Hematopoietic multipotent progenitor cell (in vitro differentiated cells): ENCODE results near the gene RGL4. TPM values are rescaled to one million over a fixed set of nuclear protein-coding genes. Genes with fewer than 3 reads are reported as not detected.
"Not testable (repeated sequence)": the region's sequence is repeated elsewhere in the genome, so short reads cannot be mapped to it uniquely, and the experiment has no call there.

Experiments
- DNase-seq, 3 donors: peaks; one replicate each; pipeline ENCODE4 v3.0.0-alpha.2; 2011 to 2015; ENCODE audit warnings: low read depth in 2 of 3, low spot score in 2 of 3
- total RNA-seq: library from RNA; depleted of rRNA; stranded (reverse); fragments of >200 nt; gene quantifications from one replicate; pipeline ENCODE4 v1.2.3, GENCODE V29; 2012

Gene RGL4
- total RNA-seq, 1 donor, result 12.1 TPM

DNA sequence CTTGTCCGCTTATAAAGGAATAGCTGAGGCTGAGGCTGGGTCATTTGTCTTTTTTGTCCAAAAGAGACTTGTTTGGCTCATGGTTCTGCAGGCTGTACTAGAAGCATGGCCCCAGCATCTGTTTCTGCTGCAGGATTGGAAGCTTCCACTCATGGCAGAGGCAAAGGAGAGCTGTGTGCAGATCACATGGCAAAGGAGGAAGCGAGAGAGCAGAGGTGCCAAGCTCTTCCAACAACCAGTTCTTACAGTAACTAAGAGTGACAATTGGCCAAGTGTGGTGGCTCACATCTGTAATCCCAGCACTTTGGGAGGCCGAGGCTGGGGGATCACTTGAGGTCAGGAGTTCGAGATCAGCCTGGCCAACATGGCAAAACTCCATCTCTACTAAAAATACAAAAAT lies 37.3 kb downstream of the RGL4 start:
- DNase-seq, result not testable (repeated sequence)

DNA sequence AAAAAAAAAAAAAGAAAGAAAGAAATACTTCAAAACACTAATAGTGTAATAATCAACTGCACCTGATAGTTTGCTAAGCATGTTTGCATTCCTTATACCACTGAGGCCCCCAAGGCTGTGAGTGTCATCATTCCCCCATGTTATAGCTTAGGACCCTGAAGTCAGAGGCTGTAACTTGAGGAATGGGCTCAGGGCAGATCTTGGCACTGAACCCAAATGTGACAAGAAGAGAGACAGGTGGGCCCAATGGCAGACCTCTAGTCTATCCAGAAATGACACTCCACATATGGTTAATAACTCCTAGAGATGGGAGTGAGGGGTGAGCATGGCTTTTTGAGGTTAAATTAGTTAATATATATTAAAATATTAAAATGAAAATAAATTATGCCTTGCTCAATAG lies 46.9 kb downstream of the RGL4 start:
- DNase-seq, result no peak

DNA sequence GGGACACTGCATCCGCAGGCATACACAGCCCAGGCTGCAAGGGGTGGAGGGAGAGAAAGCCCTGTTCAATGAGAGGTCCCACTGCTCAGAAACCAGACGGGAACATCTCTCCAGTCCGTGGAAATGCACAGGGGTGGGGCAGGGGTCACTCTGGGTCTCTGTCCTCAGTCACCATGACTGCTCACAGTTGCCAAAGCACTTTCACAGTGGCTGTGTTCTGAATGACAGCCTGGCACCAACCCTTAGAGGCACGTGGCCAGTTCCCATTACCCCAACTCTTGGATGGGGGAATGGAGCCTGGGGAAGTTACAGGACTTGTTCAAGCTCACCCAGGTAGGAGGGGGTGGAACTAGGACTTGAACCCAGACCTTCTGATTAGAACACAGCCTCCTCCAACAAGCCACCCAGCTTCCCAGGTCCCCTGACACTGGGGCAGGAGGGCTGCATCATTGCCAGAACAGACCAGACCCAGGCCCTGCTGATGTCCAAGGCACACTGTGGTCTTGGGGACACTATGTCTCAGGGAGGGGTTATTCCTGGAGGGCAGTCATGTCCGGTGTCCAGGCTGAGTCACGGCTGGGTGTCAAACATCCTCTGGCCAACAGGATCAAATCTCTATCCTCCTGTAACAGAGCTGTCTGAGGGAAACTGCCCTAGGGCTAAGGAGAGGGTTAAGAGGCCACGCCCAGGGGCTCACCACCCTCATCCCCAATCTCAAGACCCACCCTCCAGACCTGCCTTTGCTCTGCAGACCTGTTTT lies 51.9 kb downstream of the RGL4 start:
- no peak for DNase-seq

DNA sequence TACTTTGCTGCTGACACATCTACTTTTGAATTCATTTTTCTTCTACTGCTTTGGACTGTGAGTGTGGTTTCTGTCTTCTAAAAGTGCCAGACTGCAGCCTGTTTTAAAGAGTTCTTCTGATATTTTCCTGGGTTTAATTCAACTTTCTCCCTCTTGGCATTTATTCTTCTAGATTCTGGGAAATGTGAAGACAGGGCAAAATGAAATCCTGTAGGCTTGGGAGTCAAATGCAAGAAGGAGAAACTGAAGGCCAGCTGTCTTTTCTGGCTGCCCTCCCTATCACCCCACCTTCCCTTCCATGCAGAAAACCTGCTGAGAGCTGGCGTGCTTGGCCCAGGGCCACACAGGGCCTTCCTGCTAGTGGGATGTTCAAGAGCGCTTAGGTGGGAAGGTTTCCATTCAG lies 52.5 kb downstream of the RGL4 start:
- no peak for DNase-seq

DNA sequence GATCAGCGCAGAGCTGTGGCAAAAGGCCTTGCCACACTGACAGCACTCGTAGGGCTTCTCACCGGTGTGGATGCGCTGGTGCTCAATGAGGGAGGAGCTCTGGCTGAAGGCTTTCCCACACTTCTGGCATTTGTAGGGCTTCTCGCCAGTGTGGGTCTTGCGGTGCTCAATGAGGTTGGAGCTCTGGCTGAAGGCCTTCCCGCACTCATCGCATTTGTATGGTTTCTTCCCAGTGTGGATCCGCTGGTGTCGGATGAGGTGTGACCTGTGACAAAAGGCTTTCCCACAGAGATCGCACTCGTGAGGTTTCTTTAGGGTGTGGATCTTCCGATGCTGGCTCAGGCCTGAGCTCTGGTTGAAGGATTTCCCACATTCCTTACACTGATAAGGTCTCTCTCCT lies 53.2 kb downstream of the RGL4 start:
- DNase-seq, result no peak

DNA sequence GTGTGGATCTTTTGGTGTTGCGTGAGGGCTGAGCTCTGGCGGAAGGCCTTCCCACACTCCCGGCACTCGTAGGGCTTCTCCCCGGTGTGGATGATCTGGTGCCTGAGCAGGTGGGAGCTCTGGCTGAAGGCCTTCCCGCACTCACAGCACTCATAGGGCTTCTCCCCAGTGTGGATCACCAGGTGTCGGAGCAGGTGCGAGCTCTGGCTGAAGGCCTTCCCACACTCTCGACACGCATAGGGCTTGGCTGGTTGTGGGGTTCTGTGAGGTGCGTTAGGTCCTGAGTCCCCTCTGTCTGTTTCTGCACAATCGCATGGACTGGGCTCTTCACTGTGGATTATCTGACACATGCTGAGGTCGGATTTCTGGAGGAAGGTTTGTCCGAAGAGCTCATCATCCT lies 53.7 kb downstream of the RGL4 start:
- DNase-seq, result no peak

DNA sequence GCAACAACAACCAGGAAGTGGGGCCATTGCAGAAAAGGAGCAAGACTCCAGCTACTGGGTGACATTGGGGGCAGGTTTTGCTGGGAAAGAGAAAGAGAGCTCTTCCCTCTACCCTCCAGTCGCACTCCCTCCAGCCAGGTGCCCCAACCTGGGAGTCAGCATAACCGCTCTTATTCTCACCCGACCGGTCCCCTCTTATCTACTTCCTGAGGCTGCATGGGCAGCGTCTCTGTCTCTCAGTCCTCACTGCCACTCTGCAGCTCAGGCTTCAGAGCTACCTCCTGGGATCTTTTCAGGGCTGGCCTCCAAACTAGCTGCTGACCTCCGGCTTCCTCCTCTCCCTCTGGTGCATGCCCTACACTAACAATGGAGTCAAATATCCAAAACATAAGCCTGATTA lies 55.0 kb downstream of the RGL4 start:
- no peak for DNase-seq

Other genes with a start within 250 kb of the RGL4 start
- gene IGLL1, start 110.7 kb upstream of the RGL4 start, total RNA-seq, result 203 TPM
- gene DRICH1, start 58.7 kb upstream of the RGL4 start, total RNA-seq, result 0.54 TPM
- gene ZNF70, start 60.1 kb downstream of the RGL4 start, total RNA-seq, result 9.7 TPM
- 2.2 TPM for gene VPREB3, start 63.4 kb downstream of the RGL4 start, total RNA-seq
- gene C22orf15, start 72.0 kb downstream of the RGL4 start, total RNA-seq, result 1.6 TPM
- 11.0 TPM for gene CHCHD10, start 77.0 kb downstream of the RGL4 start, total RNA-seq
- 3.2 TPM for gene MMP11, start 81.8 kb downstream of the RGL4 start, total RNA-seq
- gene SMARCB1, start 96.0 kb downstream of the RGL4 start, total RNA-seq, result 65.4 TPM
- gene DERL3, start 148.0 kb downstream of the RGL4 start, total RNA-seq, result 6.7 TPM
- gene SLC2A11, start 166.9 kb downstream of the RGL4 start, total RNA-seq, result 16.7 TPM
- gene MIF, start 203.4 kb downstream of the RGL4 start, total RNA-seq, result 243 TPM